GM19023 (cell line): ENCODE results near the gene PHAF1.
A peak's percentile ranks its signal among the peaks of the same experiment; 100 is the strongest.

Experiments used
- ATAC-seq: cut with Tn5 transposase; IDR thresholded peaks from one replicate; pipeline ENCODE4 v1.9.1; 2021; ENCODE audit warnings: mild to moderate bottlenecking, moderate library complexity; ENCODE audit not compliant: unreplicated experiment

The PHAF1 gene

DNA sequence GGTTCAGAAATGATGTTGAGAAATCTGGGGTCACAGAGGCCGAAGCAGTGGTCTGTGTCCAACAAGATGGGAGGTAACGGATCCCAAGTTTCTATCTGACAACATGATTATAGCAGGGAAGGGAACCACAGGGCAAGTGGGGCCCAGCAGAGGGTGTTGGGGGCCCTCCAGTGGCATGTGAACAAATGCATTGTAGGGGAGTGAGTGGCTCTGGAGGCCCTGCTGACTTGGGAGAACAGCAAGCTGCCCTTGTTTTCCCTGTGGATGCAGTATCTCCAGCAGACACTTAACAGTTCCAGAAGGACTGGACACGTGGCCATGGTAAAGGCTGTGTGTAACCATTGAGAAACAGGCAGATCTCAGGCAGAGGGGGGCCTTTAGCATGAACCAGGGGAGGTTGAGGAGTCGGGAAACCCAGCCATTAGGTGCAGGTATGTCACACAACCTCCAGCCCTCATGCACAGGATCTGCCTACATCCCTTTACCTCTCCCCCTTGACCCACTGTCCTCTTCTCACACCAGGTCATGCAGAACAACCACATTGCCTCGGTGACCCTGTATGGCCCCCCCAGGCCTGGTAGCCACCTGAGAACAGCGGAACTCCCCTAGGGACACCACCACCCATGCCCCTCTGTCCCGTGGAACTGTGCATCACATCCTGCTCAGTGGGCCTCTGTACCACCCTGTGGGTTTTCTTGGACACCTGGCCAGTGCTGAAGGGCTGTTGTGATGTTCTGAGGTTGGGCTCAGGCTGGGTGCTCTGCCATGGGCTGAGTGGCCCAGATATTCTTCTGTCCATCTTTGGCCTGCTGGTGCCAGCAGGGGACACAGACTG, 37.0 kb downstream of the PHAF1 start:
- no peak for ATAC-seq

DNA sequence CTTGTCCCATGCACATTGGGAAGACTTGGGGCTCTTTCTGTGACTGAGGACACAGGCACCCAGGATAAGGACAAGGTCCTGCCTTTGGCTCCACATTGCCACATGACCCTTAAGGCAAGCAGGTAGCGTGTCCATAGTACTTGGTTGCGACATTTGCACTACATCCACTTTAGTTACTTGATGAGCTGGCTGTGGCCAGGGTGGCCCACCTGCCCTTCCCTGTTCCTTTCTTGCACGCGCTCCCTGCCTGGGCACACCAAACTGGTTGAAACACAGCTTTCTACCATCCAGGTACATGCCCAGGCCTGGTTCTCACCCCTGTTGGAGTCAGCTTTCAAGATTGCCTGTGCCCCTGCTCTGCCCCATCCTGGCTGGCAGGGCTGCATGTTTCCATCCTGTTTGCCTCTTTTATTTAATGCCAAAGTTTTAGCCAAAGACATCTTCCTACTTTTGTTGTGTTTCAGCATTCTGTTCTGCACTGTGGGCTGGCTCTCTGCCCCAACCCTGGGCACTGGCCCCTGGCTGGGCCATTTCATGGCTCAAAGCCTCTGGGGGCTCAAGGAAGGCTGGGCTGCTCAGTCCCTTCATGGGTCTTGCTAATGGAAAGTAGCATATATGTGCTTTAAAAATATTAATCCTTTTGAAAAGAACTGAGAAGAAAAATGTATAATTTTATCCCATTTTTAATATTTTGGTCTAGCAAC, 37.8 kb downstream of the PHAF1 start:
- no peak for ATAC-seq

DNA sequence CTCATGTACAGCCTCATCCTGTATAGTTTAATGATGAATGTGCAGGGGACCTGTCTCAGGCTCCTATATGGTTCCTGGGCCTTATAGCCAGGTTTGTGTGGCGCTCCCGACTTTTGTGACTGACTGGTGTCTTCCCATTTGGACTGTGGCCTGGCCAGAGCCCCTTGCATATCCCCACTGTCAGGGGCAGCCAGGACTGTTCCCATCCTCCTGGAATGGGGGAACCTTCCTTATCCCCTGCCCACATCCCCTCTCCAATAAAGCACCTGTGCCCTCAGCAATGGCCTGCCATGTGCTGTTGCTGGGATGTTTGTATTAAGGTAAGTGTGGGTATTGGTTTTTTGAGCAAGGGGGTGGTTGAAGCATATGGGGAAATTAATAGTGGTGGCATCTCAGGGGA, 38.5 kb downstream of the PHAF1 start:
- ATAC-seq = no peak

DNA sequence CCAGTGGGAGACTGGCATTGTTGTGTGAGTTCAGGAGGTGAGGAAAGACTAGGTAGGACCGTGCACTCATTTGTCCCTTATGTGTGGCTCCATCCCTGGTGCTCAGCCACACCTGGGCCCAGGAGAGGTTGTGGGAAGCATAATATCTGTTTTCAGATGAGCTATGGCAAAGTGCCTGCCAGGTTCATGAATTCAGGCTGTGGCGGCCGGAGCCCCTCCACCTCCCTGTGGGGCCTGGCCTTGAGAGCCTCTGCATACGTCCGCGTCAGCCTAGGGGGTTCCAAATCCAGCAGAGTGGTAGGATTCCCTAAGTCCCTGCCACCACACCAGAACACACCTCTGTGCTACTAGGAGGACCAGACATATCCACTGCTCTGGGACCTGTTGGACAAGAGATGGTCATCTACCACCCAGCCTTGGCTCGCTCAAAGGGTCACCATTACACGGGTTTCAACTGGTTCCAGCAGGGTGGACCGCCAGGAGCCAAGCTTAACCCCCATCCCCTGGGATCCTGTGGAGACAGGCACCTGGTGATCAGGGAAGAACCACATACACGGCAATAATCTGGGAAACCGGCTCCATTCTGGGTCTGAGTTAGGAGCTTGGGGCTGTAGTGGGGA, 39.0 kb downstream of the PHAF1 start:
- no peak for ATAC-seq

DNA sequence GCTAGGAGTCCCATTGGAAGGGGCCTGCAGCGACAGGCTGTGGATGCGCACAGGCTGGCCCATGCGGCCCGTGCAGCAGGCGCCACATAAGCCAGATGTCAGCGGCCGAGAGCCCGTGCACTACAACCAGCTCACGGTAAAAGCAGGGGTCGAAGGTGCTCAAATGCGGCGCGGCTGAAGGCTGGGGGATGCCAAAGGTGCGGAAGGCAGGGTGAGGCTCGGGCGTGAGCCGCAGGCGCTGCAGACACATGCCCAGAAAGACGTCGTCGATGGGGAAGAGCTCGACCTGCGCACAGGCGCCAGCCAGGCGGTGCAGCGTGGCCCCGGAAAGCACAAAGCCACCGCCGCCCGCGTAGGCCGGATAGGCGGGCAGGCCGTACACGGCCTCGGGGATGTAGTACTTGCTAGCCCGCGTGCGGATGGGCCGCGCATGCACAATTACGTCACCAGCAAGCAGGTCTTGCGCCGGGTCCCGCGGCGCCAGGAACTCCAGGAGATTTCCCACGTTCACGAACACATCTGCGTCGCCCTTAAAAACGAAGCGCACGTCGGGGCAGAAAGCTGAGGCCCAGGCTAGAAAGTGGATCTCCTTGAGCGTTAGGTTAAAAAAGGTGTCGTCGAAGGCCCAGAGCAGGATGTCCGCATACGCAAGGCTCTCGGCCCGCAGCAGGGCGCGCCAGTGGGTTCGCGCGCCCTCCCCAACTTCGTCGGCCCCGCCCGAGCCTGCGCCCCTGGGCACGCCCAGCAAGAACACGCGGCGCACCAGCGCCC, 39.7 kb downstream of the PHAF1 start:
- no peak for ATAC-seq

DNA sequence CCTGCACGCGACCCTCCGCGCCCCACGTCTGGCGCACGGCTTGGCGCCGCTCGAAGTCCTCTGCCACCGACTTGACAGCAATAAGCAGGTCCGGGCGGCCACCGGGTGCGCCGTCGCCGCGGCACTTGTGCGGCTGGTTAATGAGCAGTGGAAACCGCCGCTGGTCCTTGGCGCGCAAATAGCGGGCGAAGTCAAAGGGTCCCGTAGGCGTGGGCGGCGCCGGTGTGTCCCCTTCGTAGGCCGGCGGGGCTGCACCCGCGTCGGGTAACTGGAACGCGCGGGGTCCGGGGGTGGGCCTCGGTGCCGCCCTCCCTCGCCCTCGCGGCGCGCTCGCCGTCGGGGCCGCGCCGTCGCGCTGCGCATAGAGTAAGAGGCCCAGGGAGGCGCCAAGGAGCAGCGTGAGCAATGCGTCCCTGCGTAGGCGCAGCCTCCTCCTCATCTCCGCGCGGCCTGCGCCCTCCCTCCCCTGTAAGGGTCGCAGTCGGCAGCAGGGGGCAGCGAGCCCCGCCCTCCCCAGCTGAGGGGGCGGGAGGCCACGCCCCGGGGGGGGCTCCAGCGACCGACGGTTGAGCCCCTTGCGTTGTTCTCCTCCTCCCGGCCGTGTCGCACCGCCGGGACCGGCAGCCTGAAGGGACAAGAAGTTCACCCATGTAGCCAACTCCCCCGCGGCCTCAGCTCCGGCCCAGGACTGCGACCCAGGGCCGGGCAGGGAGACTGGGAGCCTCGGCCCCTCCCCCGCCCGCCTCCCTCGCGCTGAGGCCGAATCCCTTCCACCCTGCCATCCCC, 40.5 kb downstream of the PHAF1 start:
- ATAC-seq = peak; percentile 46

DNA sequence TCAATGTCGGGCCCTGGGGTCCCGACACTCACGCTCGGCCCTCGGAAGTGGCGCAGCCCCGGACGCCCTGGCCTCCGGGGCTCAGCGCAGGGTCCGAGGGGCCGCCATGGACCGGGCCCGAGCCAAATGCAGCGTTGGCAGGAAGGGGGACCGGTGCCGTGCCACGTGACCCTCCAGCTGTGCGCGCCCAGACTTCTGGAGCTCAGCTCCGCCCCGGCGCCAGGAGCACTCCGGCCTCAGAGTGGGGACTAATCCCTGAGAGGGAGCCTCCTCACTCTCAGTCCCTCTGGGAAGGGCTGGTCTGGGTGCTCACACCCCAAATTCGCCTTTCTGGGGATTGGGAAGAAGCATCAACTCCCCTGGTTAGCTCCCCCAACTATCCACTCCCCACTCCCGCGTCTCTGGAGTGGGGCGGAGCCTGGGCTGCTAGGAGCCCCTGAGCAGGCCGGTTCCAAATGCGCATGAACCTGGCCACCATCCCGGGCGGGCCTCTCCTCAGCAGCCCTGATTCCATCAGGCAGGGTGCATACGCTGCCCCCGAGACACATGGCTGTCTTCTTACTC, 41.2 kb downstream of the PHAF1 start, which contains the start of gene B3GNT9:
TSS of gene B3GNT9 (minus strand) at position 166 of the 564 bp plus-strand sequence. CDS start 513 bp downstream, outside the sequence.
- ATAC-seq = peak; percentile 65

DNA sequence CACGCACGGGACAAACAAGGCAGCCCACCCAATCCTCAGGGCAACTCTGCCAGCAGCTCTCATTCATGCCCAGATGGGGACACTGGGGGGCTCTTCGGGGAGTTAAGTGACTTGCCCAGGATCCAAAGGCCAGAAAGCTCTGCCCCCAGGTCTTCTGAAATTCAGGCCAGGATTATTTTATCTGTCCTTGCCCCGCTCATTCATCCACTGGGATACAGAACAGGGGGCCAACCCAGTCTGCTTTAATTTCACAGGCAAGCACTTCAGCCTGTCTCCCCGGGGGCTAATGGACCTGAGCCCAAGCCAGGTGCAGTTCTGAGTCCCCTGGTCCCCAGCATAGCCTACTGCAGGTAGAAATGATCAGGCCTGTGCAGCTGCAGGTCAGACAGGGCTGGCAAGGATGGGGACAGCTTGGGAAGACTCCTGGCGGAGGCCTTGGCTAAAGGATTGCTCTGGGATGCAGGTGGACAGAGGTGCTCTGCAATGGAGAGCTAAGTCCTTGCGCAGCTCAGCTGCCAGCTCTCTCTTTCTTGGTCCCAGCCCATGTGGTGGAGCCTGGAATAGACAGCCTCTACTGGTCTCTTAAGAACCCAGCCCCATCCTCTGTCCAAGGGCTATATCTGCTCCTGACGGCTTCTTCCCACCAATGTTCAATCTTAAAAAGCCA, 41.8 kb downstream of the PHAF1 start:
- ATAC-seq = no peak

DNA sequence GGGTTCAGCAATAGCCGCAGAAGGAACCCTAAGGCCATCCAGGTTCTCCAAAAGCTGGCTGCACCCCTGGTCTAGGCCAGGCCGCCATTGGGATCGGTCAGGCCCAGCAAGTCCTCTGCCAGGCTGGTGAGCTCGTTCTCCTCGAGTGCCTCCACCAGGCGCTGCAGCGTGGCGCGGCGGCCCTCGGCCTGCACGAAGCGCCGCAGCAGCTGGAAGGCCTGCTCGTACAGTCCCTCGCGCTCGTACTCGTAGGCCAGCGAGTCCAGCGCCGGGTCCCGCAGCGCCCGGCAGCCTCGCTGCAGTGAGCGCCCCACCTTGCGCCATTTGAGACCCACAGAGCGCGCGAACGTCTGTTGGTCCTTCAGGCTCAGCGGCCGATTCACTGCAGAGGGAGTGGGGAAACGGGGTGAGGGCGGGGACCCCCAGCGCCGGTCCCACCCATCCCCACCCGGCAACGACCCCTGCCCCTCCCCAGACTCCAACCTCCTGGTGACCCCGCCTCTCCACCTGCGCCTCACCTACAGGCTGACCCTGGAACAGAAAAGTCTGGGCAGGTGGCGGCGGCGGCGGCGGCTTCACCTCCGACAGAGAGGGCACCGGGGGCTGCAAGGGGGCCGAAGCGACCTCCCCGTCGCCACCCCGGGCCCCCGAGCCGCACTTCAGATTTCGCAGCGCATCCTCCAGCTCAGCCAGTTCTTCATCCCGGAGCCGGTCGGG, 45.0 kb downstream of the PHAF1 start:
- ATAC-seq = no peak

DNA sequence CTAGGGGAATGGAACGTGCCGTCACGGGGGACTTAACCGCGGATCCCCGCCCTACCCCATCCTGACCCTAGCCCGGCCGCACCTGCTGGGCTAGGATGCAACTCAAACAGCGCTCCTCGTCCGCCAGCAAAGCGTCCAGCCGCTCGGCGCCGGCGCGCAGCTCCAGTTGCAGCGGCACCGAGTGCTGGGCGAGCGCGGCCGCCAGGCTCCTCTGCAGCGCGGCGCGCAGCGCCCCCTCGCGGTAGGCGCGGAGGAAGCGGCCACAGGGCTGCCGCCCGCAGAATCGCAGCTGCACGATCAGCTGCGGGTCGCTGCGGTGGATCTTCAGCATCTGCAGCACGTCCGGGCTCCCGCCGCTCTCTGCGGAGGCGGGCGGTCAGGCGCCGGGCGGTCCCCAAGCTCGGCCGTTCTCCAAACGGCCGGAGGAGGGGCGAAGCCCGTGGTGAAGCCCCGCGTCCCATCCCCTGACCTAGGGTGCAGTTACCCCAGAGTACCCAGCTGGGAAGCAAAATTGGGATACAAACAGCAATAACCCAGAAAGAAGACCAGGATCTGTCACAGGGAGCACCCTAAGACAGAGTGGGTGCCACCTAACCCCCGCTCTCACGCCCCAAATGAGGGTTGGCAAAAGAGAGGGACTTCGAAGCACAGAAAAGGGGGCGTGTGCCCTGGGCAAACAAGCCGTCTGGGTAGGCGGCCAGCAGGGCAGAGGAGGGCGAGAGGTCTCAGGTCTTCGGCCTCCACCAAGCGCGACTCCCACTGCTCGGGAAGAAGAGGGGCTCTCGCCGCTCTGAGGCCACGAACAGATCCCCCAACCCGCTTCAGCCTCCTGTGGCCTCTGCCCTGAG, 45.8 kb downstream of the PHAF1 start:
- ATAC-seq = no peak

DNA sequence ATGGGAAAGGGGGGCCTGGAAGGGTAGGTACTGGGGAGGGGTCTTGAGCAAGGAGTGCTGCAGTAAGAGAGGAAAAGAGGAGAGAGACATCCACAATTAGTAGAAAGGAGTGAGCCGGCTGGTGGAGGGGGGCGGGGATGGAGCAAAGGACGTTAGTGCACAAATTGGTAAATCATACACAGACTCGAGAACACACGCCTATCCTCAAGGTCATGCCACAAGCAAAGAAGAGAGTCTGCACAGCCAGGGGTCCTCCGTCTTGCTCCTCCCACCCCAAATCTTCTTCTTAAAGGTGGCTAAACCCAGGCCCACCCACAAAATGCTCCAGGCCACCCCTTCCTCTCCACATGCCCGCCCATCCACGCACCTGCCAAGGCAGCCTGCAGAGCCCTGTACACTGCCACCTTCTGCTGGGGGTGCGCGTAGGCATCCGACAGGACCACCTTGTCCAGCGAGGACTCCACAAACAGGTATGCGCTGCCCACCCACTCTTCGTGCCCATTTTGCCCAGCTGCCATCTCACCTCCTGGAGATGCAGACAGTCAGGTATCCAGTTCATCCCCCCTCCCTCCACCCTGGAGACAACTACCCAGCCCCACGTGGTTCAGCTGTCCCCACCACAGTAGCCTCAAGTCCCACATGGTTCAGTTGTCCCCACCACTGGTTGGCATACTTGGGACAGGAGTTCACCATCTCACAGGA, 46.6 kb downstream of the PHAF1 start:
- ATAC-seq = no peak

DNA sequence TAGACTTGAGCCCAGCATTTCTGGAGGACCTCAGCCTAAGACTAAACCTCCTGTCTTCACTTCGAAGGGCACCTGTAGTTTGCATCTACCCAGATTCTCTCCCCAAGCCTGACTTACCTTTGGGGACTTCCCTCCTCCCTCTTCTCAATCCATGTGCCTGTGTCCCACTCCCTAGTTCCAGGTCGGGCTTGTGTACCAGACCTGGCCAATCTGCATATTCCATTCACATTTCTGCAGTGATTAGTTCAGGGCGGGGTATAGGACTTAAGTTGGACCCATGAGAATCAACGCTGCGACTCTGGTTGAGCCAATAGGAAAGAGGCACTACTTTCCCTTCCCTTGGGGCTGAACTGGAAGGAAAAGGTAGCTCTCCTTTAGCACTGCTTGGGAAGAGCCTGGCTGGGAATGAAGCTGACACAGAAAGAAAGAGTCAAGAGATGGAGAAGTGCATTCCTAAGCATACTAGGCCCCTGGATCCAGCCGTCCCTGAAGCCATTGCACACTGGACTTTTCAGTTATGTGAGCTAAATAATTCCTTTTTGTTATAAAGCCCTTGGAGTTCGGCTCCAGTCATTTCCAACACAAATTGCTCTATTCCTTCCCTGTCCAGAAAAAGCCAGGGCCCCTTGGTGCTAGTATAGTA, 47.5 kb downstream of the PHAF1 start:
- no peak for ATAC-seq

DNA sequence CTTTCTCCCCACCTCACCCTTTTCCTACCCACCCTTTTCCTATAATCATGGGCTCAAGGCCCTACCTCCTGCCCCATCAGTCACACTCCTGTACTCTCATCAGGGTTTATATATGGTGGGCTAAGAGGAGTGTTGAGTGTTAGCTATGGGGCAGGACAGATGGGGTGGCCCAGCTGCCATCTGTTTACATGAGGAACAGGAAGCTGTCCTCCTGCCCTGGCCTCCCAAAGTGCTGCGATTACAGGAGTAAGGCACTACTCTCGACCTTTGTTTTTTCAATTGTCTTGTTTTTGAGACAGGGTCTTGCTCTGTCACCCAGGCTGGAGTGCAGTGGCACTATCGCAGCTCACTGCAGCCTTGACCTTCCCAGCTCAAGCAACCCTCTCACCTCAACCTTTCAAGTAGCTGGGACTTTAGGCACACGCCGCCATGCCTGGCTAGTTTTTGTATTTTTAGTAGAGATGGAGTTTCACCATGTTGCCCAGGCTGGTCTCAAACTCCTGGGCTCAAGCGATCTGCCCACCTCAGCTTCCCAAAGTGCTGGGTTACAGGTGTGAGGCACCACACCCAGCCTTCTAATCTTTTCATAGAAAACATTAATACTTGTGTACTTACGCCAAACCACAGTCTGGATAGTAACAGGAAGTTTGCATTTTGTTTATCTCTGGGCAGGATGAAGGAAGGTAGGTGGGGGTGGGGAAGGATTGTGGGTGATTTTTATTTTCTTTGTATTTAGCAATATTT, 48.3 kb downstream of the PHAF1 start:
- no peak for ATAC-seq

DNA sequence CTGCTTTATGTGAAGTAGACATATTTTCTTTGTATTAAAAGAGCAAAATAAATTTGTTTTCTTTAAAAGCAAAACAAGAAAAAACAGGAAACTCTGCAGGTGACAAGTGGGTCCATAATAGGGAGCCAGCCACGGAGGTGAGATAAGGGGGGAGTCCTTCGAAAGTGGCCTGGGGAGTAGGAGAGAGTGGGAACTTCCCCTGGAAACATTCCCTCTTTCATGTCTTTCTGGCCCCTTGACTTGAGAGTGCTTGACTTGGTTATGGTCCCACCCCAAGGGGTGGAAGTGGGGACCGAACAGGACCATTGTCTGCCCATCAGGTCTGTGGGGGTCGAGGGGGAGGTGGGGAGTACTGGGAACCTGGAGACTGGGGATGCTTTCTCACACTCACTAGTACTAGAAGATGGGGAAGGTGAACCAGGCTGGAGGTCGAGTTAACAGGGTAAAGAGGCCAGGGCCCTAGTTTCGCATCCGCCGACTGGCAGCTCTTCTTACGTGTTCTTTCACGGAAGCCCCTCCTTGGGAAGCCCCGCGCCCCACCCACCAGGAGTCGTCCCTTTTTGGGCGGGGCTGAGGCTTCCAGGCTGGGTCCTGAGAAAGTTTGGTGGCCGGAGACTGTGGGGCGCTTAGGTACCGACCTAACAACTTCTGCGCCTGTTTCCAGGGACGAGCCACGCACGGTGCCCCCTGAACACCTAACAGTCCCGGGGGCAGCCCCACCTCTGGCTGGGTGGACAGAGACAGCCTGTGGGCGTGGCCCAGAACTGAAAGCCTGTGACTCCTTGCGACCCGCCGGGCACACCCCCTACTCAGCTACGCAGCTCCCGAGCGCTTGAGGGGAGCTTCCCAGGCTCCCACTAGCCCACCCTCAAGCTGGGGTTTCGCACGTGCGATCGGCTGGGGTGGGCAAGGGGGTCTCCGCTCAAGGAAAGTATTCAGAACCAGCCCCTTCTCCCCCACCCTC, 49.2 kb downstream of the PHAF1 start:
- peak; percentile 39 for ATAC-seq

DNA sequence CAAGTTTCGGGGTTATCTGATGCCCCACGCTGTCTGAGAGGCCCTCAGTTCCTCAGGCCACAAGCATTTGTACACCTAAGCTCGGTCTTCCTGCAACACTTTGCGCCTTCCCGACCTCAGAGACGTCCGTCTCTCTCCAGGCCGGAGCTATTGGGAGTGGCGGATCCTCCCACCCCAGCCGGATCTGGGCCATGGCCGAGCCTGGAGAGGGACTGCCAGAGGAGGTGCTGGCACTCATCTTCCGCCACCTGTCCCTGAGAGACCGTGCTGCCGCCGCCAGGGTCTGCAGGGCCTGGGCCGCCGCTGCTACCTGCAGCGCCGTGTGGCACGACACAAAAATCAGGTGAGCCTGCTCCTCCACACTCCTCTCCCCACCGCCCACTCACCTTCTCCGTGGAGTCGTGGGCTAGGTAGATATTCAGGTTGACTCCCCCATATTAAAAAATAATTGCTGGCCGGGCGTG, 51.9 kb downstream of the PHAF1 start:
- ATAC-seq = no peak
